Stimulated activated CD4-positive, alpha-beta T cell treated with anti-CD3 and anti-CD28 coated beads, Interleukin-1b, Interleukin-23, amount 100 ng/mL, for 4 hours (primary cell): ENCODE measurements around the gene PDCD10.
A peak's percentile ranks its signal among the peaks of the same experiment; 100 is the strongest.

Source experiments
- DNase-seq, 2 donors: peaks; one replicate each; pipeline ENCODE4 v3.0.0-alpha.2; 2020; ENCODE audit warnings: low read depth in 2 of 2

PDCD10 gene

DNA sequence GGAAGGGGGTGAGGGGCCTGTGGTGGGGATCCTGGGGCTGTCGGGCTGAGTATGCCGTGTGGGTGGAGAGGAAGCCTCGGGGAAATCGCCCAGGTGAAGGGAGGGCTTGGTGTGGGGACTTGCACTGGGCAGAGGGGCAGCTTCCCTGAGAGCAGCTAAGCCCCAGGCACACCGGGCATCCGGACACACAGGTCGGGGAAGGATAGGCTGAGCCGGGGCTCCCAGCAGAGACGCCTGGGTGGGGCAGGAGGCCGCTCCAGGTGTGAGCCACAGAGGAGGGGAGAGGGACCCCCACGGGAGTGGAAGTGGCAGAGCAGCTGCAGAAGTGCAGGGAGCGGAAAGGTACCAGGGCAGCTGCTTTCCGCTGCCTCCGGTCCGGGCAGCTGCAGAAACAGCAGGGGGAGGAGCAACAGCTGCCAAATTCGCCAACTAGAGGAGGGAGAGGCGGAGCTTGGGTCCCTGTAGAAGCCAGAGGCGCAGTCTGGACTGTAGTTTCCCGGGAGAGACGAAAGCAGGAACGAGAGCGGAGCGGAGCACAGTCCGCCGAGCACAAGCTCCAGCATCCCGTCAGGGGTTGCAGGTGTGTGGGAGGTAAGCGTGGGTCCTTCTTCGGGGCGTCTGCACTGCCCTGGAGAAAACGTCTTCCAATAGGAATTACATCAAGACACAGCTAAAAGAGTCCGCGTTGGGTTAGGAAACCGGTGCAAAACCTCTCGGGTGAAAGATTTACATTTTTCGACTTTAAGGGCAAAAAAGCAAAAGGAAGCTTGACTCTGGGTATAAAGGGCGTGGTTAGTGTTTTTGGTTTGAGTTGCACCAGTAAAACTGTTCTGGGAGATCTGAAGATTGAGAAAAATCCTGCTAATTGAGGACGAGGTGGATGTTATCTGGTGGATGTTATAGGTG lies 794 bp upstream of the PDCD10 start, which contains the start of gene SERPINI1:
Gene SERPINI1, plus strand, starts transcription at position 489 of the 906 bp plus-strand sequence. CDS start 53,408 bp downstream, outside the sequence.
- DNase-seq: peak; percentile 40 to 58

GRCh38 chr3:167733961-167734497 lies 663 bp downstream of the PDCD10 start:
- no peak for DNase-seq

DNA sequence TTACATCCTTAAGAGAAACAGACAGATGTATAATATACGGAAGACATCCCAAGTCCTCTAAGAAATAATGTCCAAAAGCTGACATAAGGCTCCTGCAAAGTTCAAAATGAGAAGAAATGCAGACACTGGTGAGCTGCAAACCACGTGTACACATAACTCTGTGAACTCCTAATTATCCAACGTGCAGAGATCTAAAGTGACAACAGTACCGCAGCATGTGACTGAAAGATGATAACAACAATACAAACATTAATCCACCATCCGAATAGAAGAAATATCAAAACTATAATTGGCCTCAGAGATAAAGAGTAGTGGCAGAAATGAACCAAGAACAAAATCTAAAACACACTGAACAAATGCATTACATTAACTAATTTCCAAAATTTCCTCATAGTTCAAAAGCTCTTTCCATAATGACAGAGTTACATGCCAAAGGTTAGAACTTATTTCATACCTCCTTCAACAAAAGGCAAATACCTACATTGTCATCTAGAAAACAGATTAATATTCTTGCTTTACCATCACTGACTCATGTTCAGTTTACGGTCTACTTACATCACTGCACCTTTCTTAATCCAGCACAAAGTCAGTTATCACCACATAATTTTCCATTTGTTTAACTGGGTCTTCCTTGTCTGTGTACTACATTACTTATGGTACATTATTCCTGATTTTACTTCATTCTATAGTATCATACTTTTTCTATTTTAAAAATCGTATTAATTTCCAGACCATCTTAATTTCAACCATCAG lies 2.2 kb downstream of the PDCD10 start:
- no peak for DNase-seq

DNA sequence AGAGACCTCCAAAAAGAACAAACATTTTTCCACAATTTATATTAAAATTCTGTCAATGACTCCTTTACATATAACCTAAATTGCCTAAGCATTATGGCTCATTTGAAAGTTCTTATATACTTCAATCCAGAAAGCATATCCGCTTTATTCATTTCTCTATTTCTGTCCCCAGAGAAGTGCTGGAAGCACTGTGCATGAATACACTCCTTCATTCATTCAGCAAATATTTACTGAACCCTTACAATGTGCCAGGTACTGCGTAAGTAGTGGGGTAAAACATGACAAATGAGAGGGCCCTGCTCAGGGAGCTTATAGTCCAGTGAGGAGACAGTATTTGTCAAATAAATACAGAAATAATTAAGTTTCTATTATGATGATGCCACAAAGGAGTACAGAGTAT lies 3.3 kb downstream of the PDCD10 start:
- no peak for DNase-seq

GRCh38 chr3:167729591-167729990 lies 5.1 kb downstream of the PDCD10 start:
- no peak for DNase-seq

GRCh38 chr3:167728632-167729323 lies 5.9 kb downstream of the PDCD10 start:
- no peak for DNase-seq

DNA sequence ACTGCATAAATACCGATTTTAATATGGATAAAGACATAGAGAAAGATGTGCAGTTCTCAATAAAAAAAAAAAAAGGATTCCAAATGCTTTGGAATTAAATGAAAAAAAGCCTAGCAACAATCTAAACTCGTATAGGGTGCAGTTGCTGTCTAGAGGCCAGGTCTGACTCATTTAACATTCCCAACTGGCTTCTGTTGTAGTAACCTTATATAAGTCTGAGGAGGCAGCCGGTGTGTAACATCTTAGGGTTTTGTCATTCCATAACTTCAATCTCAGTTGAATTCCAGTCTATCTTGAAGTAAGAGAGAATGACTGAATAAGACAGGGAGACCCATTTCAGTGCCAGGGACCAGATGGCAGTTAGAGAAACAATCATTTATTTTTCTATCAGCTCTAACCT lies 6.5 kb downstream of the PDCD10 start:
- no peak for DNase-seq

DNA sequence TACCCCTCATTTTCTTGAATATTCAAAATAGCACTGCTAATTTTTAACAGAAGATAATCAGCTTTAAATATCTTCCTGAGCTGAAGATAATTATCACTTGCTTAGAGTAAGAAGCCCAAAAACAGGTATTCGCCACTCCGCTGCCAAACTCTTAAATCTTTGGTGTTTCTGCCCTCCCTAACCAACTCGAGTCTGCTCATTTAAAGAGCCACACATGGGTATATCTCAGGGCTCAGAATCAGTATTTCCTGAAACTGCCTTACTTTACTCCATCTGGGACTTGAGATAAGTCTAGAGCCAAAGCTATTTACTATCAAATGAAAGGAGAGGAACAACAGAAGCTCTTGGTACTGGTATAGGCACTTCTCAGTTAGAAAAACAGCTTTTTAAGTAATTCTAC lies 10.8 kb downstream of the PDCD10 start:
- no peak for DNase-seq

DNA sequence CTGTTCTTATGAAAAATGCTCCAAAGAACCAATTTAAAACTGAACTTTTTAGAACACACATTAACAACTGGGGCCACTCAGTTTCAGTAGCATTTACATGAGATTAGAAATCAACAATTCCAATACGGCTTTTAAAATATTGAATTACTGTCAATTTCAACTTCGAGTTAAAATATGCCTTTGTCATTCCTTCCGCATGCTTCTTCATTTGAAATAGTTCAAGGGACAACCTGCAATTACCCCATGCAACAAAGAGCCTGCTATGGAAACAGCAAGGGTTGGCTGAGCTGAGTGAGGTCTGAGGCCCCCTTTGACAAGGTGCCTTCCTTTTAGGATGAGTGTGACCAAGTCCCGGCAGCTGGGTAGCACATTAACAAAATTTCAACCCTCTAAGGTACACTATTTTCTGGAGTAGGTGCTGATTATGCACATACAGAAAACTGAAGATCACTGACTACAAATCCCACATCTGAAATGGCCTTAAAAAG lies 11.6 kb downstream of the PDCD10 start:
- DNase-seq: no peak

DNA sequence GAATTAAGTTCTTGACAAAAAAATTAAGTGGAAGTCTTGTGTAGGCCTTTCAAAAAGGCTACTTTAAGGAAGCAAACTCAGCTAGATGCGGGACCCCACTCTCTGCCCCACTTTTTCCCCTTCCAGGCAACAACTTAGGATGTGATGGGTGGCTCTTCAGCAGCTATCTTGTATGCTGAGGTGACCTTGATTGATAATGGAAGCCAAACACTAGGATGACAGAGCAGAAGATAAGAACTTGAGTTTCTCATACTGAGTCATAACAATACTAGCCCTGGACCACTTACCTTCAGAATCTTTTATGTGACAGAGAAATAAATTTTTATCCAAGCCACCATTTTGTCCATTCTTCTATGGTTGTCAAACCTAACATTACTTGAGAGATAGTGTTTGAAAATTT lies 16.1 kb downstream of the PDCD10 start:
- DNase-seq: no peak

GRCh38 chr3:167716920-167717319 lies 17.8 kb downstream of the PDCD10 start:
- DNase-seq: no peak

GRCh38 chr3:167714871-167715270 lies 19.8 kb downstream of the PDCD10 start:
- DNase-seq: no peak

- no peak for DNase-seq
Measured at GRCh38 chr3:167712445-167712844, 22.2 kb downstream of the PDCD10 start.

DNA sequence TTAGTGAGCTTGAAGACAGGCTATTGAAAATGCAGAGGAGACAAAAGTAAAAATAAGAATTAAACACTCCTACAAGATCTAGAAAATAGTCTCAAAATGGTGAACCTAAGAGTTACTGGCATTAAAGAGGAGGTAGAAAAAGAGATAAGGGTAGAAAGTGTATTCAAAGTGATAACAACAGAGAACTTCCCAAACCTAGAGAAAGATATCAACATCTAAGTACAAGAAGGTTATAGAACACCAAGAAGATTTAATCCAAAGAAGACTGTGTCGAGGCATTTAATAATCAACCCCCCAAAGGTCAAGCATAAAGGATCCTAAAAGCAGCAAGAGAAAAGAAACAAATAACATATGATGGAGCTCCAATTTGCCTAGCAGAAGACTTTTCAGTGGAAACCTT lies 23.3 kb downstream of the PDCD10 start:
- DNase-seq: no peak

- DNase-seq: no peak
Measured at GRCh38 chr3:167710552-167710951, 24.1 kb downstream of the PDCD10 start.

DNA sequence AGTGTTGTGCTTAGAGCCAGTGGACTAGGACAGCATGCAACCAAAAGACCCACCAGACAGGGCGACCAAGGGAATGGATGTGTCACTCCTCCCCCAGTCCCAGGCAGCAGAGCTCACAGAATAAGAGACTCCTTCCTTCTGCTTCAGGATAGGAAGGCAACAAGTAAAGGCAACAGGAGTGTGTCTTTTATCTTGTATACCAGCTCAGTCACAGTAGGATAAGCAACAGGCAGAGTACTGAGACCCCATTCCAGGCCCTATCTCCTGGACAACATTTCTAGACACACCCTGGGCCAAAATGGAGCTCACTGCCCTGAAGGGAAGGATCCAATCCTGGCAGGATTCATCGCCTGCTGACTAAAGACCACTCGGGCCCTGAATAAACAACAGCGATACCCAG lies 25.0 kb downstream of the PDCD10 start:
- DNase-seq: no peak

DNA sequence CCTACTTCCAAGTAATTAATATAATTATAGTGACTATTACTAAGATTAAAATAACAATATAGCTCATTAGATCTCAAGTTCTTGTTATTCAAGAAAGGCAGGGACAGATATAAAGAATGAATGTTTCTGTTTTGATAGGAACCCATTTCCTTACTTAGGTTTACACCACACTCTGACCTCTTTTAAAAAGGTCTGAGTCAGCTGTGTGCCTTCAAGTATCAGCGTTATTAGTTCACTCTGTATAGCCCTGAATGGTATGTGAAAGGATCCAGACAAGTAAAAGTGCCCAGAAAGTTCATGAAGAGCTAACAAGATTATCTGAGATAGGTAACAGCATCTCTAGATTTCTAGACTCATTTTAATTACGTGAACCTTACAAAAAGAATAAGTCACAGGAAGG lies 28.9 kb downstream of the PDCD10 start:
- no peak for DNase-seq

DNA sequence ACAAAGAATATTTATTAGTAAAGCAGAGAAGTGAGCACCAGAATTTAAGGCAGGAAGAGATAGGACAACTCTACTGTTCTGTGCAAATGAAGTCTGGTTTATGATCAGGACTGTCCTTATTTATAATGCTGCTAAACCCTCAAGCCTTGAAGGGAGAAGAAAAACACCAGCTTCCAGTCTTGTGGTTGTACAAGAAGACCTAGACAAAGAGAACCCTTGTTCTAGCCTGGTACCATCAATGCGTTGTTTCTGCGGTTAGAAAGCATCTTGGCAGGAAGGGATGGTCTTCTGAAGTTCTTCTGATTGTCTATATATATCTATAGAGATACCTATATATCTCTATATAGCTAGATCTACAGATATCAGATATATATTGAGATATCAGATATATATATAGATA lies 33.8 kb downstream of the PDCD10 start:
- no peak for DNase-seq

GRCh38 chr3:167700046-167700445 lies 34.6 kb downstream of the PDCD10 start:
- no peak for DNase-seq

DNA sequence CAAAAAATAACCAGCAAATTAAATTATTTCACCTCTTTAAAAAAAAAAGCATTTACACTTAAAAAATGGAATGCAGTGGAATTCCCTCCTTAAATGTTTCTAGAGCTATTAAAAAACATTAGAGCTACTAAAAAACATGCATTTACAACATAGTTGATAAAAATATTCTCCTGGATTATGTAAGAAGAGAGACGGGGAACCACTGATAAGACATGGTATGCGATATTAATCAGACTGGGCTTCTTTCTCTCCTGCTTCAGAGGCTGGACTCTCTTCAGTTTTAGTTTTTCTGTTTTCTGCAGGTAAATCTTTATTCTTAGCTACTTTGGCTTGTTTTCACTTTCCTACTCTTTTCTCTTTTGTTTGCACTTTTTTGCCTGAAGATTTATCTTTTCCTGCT lies 40.6 kb downstream of the PDCD10 start:
- no peak for DNase-seq

DNA sequence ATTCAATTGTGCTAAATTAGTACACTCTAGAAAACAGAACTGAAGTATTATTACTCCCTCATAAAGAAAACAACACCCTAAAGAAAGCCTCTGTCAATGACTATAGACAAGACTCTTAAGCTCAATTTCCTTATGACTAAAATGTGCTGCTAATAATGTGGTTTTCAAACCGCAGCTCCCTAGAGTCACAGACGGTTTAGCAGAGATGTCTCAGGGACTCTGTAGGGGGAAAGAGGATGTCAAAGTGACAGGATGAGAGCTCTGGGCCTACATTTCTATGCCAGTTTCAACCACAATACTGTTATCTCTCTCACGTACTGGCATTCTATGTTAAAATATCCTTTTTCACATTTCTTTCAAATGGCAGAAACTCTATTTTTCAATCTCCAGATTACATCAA lies 43.3 kb downstream of the PDCD10 start:
- peak in 1 of 2 donors; percentile 3 for DNase-seq
